Loucy (cell line): ENCODE data around the gene GALNT1.
A peak's percentile ranks its signal among the peaks of the same experiment; 100 is the strongest.

Experiments used
- H2AFZ ChIP-seq: fragments of 200-600 bp; sonication (generic); 2 replicates; pipeline ENCODE4 v1.6.0; 2016; ENCODE audit warnings: antibody characterized with exemption, mild to moderate bottlenecking, low read length, moderate library complexity
- H3F3A ChIP-seq: fragments of 200-600 bp; 2 replicates; pipeline ENCODE4 v1.6.0; 2016; ENCODE audit warnings: antibody characterized with exemption, low read depth, mild to moderate bottlenecking
- H3K27me3 ChIP-seq: fragments of 200-600 bp; sonication (generic); 2 replicates; pipeline ENCODE4 v1.6.1; 2014; ENCODE audit warnings: low read length, mild to moderate bottlenecking; ENCODE audit not compliant: insufficient read depth, poor library complexity, severe bottlenecking
- H3K36me3 ChIP-seq: fragments of 200-600 bp; sonication (generic); 2 replicates; pipeline ENCODE4 v1.6.1; 2016; ENCODE audit warnings: low read length; ENCODE audit not compliant: insufficient read depth
- H3K4me1 ChIP-seq: fragments of 200-600 bp; sonication (generic); 2 replicates; pipeline ENCODE4 v1.5.1; 2014; ENCODE audit warnings: low read length, mild to moderate bottlenecking; ENCODE audit not compliant: insufficient read depth, poor library complexity, severe bottlenecking
- H3K4me2 ChIP-seq: fragments of 200-600 bp; sonication (generic); 2 replicates; pipeline ENCODE4 v1.6.0; 2014; ENCODE audit warnings: antibody characterized with exemption, low read length, low read depth, mild to moderate bottlenecking; ENCODE audit not compliant: poor library complexity, severe bottlenecking
- H3K4me3 ChIP-seq: fragments of 200-600 bp; sonication (generic); 2 replicates; pipeline ENCODE4 v1.5.1; 2014; ENCODE audit warnings: low read length, mild to moderate bottlenecking, mixed read lengths; ENCODE audit not compliant: poor library complexity, severe bottlenecking
- H3K79me2 ChIP-seq: fragments of 200-600 bp; sonication (generic); 2 replicates; pipeline ENCODE4 v1.6.1; 2014; ENCODE audit warnings: low read length; ENCODE audit not compliant: insufficient read depth
- H3K9ac ChIP-seq: fragments of 200-600 bp; sonication (generic); 2 replicates; pipeline ENCODE4 v1.6.0; 2014; ENCODE audit warnings: mild to moderate bottlenecking, low read depth, low read length, moderate library complexity; ENCODE audit not compliant: poor library complexity, severe bottlenecking
- H3K9me2 ChIP-seq: fragments of 200-600 bp; sonication (generic); replicated peaks from 2 replicates; pipeline ENCODE4 v1.6.1; 2016; ENCODE audit warnings: low read depth, low read length, mixed read lengths
- H3K9me3 ChIP-seq: fragments of 200-600 bp; sonication (generic); 2 replicates; pipeline ENCODE4 v1.6.1; 2014; ENCODE audit warnings: mild to moderate bottlenecking, antibody characterized with exemption, low read length, low read depth; ENCODE audit not compliant: insufficient read depth
- H4K20me1 ChIP-seq: fragments of 200-600 bp; sonication (generic); 2 replicates; pipeline ENCODE4 v1.6.0; 2014; ENCODE audit warnings: antibody characterized with exemption, low read length, mild to moderate bottlenecking; ENCODE audit not compliant: insufficient read depth, poor library complexity, severe bottlenecking
- CTCF ChIP-seq: fragments of 200-600 bp; sonication (generic); conservative IDR thresholded peaks from 2 replicates; pipeline ENCODE4 v1.5.1; 2014; ENCODE audit warnings: mild to moderate bottlenecking, antibody characterized with exemption, low read length
- EZH2phosphoT487 ChIP-seq: fragments of 200-600 bp; IDR thresholded peaks from 2 replicates; pipeline ENCODE4 v1.6.1; 2018; ENCODE audit warnings: antibody characterized with exemption, mild to moderate bottlenecking, moderate library complexity, borderline replicate concordance

Gene GALNT1

GRCh38 chr18:35745814-35746213 lies 164.3 kb downstream of the GALNT1 start:
- no peak overlapping the region for H2AFZ ChIP-seq

GRCh38 chr18:35746826-35747339 lies 165.3 kb downstream of the GALNT1 start:
- peaks cover 9% of the 10 kb centered on the region for H3K4me1 ChIP-seq
- H3F3A ChIP-seq = no peaks in the 10 kb centered on the region
- H3K79me2 ChIP-seq = no peaks in the 10 kb centered on the region
- no peak overlapping the region for H3K4me2 ChIP-seq
- H3K36me3 ChIP-seq = no peaks in the 10 kb centered on the region
- no peaks in the 10 kb centered on the region for H3K9me2 ChIP-seq
- no peak overlapping the region; the same call in 1 of the 2 replicates for H2AFZ ChIP-seq
- no peak overlapping the region for H3K4me3 ChIP-seq
- H4K20me1 ChIP-seq = no peaks in the 10 kb centered on the region
- no peaks in the 10 kb centered on the region for H3K27me3 ChIP-seq
- H3K9ac ChIP-seq = no peak overlapping the region
- TF ChIP-seq CTCF (no peak), EZH2phosphoT487 (no peak)
- H3K9me3 ChIP-seq = 0 out of 2 replicates have a peak, but pooled peaks cover 3% of the 10 kb centered on the region

More at GRCh38 chr18:35745814-35746213, 164.3 kb downstream of the GALNT1 start:
- no peaks in the 10 kb centered on the region for H3F3A ChIP-seq
- H3K36me3 ChIP-seq = no peaks in the 10 kb centered on the region
- peaks cover 9% of the 10 kb centered on the region for H3K4me1 ChIP-seq
- no peaks in the 10 kb centered on the region for H3K79me2 ChIP-seq
- H3K9me2 ChIP-seq = no peaks in the 10 kb centered on the region
- 0 out of 2 replicates have a peak, but pooled peaks cover 3% of the 10 kb centered on the region for H3K9me3 ChIP-seq
- H3K4me3 ChIP-seq = no peak overlapping the region
- TF ChIP-seq EZH2phosphoT487 = no peak
- no peak for TF ChIP-seq CTCF
- H3K9ac ChIP-seq = no peak overlapping the region
- no peaks in the 10 kb centered on the region for H3K27me3 ChIP-seq
- H3K4me2 ChIP-seq = no peak overlapping the region
- H4K20me1 ChIP-seq = no peaks in the 10 kb centered on the region

GRCh38 chr18:35747894-35748472 lies 166.4 kb downstream of the GALNT1 start:
- Histone ChIP-seq H3K9me3 (0 out of 2 replicates have a peak, but pooled peaks cover 3% of the 10 kb centered on the region), H3K4me1 (peaks cover 9% of the 10 kb centered on the region)
- TF ChIP-seq EZH2phosphoT487 (no peak), CTCF (0 out of 2 replicates have a peak, but pooled peaks have one; percentile 30)

More at GRCh38 chr18:35747894-35748472, 166.4 kb downstream of the GALNT1 start:
- H3F3A ChIP-seq = no peaks in the 10 kb centered on the region
- no peaks in the 10 kb centered on the region for H4K20me1 ChIP-seq
- H3K4me3 ChIP-seq = no peak overlapping the region
- no peaks in the 10 kb centered on the region for H3K27me3 ChIP-seq
- no peak overlapping the region for H3K9ac ChIP-seq
- H3K4me2 ChIP-seq = peak overlapping the region; percentile 14
- no peaks in the 10 kb centered on the region for H3K79me2 ChIP-seq
- peak overlapping the region; percentile 22; the same call in 1 of the 2 replicates for H2AFZ ChIP-seq
- H3K36me3 ChIP-seq = no peaks in the 10 kb centered on the region
- no peaks in the 10 kb centered on the region for H3K9me2 ChIP-seq
